ENCODE data around the gene SUFU.
A peak's percentile ranks its signal among the peaks of the same experiment; 100 is the strongest.

The SUFU gene

GRCh38 chr10:102596506-102596971, 92.8 kb downstream of the SUFU start:
- TF ChIP-seq PAX5 (IDR thresholded peaks at IDR 0.05; ENCODE audit: insufficient read depth, low read length, severe bottlenecking): no peak
- TF ChIP-seq POU2F2 (IDR thresholded peaks at IDR 0.05; ENCODE audit: low read depth, low read length): no peak
- no peak for TF ChIP-seq SPI1 (IDR thresholded peaks at IDR 0.05; ENCODE audit: low read depth, low read length)
- no peak for TF ChIP-seq TAF1 (IDR thresholded peaks at IDR 0.05; ENCODE audit: low read depth, low read length)
- TF ChIP-seq POLR2A (IDR thresholded peaks at IDR 0.05; ENCODE audit: low read depth, low read length): no peak
- no peak for TF ChIP-seq POLR2AphosphoS5 (IDR thresholded peaks at IDR 0.05; ENCODE audit: low read depth, low read length)
- FAIRE-seq: peak; percentile 54
- peak; percentile 56 for DNase-seq (ENCODE audit: insufficient read length, low spot score)

GRCh38 chr10:102597131-102597991, 93.6 kb downstream of the SUFU start:
- FAIRE-seq (no peak), DNase-seq (ENCODE audit: insufficient read length, low spot score) (no peak)
- TF ChIP-seq POLR2AphosphoS5 (IDR thresholded peaks at IDR 0.05; ENCODE audit: low read depth, low read length): no peak

- no peak for DNase-seq (ENCODE audit: insufficient read length, low spot score)
- no peak for FAIRE-seq
- TF ChIP-seq POLR2AphosphoS5 (IDR thresholded peaks at IDR 0.05; ENCODE audit: low read depth, low read length): no peak
- TF ChIP-seq POLR2A (IDR thresholded peaks at IDR 0.05; ENCODE audit: low read depth, low read length): no peak
- no peak for TF ChIP-seq PAX5 (IDR thresholded peaks at IDR 0.05; ENCODE audit: insufficient read depth, low read length, severe bottlenecking)
- TF ChIP-seq POU2F2 (IDR thresholded peaks at IDR 0.05; ENCODE audit: low read depth, low read length): no peak
- no peak for TF ChIP-seq TAF1 (IDR thresholded peaks at IDR 0.05; ENCODE audit: low read depth, low read length)
- TF ChIP-seq SPI1 (IDR thresholded peaks at IDR 0.05; ENCODE audit: low read depth, low read length): no peak
Observed at GRCh38 chr10:102598243-102598642, 94.5 kb downstream of the SUFU start.

GRCh38 chr10:102599565-102600327, 96.0 kb downstream of the SUFU start:
- DNase-seq (ENCODE audit: insufficient read length, low spot score) (no peak), FAIRE-seq (no peak)
- TF ChIP-seq POLR2AphosphoS5 (IDR thresholded peaks at IDR 0.05; ENCODE audit: low read depth, low read length) (no peak), PAX5 (IDR thresholded peaks at IDR 0.05; ENCODE audit: insufficient read depth, low read length, severe bottlenecking) (no peak), POLR2A (IDR thresholded peaks at IDR 0.05; ENCODE audit: low read depth, low read length) (no peak), POU2F2 (IDR thresholded peaks at IDR 0.05; ENCODE audit: low read depth, low read length) (no peak)

- DNase-seq (ENCODE audit: insufficient read length, low spot score): no peak
- TF ChIP-seq POLR2AphosphoS5 (IDR thresholded peaks at IDR 0.05; ENCODE audit: low read depth, low read length) (no peak), POU2F2 (IDR thresholded peaks at IDR 0.05; ENCODE audit: low read depth, low read length) (no peak), PAX5 (IDR thresholded peaks at IDR 0.05; ENCODE audit: insufficient read depth, low read length, severe bottlenecking) (no peak), POLR2A (IDR thresholded peaks at IDR 0.05; ENCODE audit: low read depth, low read length) (no peak), TAF1 (IDR thresholded peaks at IDR 0.05; ENCODE audit: low read depth, low read length) (no peak), SPI1 (IDR thresholded peaks at IDR 0.05; ENCODE audit: low read depth, low read length) (no peak)
- FAIRE-seq: no peak
Observed at GRCh38 chr10:102600816-102601215, 97.0 kb downstream of the SUFU start.

GRCh38 chr10:102601639-102602038, 97.9 kb downstream of the SUFU start:
- TF ChIP-seq POLR2AphosphoS5 (IDR thresholded peaks at IDR 0.05; ENCODE audit: low read depth, low read length) (no peak), POU2F2 (IDR thresholded peaks at IDR 0.05; ENCODE audit: low read depth, low read length) (no peak)
- DNase-seq (ENCODE audit: insufficient read length, low spot score) (no peak), FAIRE-seq (no peak)

GRCh38 chr10:102602272-102603045, 98.7 kb downstream of the SUFU start:
- no peak for FAIRE-seq
- no peak for DNase-seq (ENCODE audit: insufficient read length, low spot score)
- TF ChIP-seq POLR2AphosphoS5 (IDR thresholded peaks at IDR 0.05; ENCODE audit: low read depth, low read length) (no peak), TAF1 (IDR thresholded peaks at IDR 0.05; ENCODE audit: low read depth, low read length) (no peak), PAX5 (IDR thresholded peaks at IDR 0.05; ENCODE audit: insufficient read depth, low read length, severe bottlenecking) (no peak), POU2F2 (IDR thresholded peaks at IDR 0.05; ENCODE audit: low read depth, low read length) (no peak), POLR2A (IDR thresholded peaks at IDR 0.05; ENCODE audit: low read depth, low read length) (no peak)

- DNase-seq (ENCODE audit: insufficient read length, low spot score) (no peak), FAIRE-seq (no peak)
- TF ChIP-seq PAX5 (IDR thresholded peaks at IDR 0.05; ENCODE audit: insufficient read depth, low read length, severe bottlenecking) (no peak), POLR2A (IDR thresholded peaks at IDR 0.05; ENCODE audit: low read depth, low read length) (no peak), SPI1 (IDR thresholded peaks at IDR 0.05; ENCODE audit: low read depth, low read length) (no peak), TAF1 (IDR thresholded peaks at IDR 0.05; ENCODE audit: low read depth, low read length) (no peak), POU2F2 (IDR thresholded peaks at IDR 0.05; ENCODE audit: low read depth, low read length) (no peak), POLR2AphosphoS5 (IDR thresholded peaks at IDR 0.05; ENCODE audit: low read depth, low read length) (no peak)
Observed at GRCh38 chr10:102603946-102604345, 100.2 kb downstream of the SUFU start.

GRCh38 chr10:102604439-102604841, 100.7 kb downstream of the SUFU start:
- TF ChIP-seq SPI1 (IDR thresholded peaks at IDR 0.05; ENCODE audit: low read depth, low read length) (no peak), POLR2A (IDR thresholded peaks at IDR 0.05; ENCODE audit: low read depth, low read length) (no peak), POU2F2 (IDR thresholded peaks at IDR 0.05; ENCODE audit: low read depth, low read length) (no peak)
- no peak for DNase-seq (ENCODE audit: insufficient read length, low spot score)
- FAIRE-seq: no peak

Measured in GM12891 (cell line).